Duodenal mucosa (tissue), 2 donors: ENCODE results near the gene URI1.
"Not testable (repeated sequence)": the region's sequence is repeated elsewhere in the genome, so short reads cannot be mapped to it uniquely, and the experiment has no call there.

Experiments
- H3K27ac ChIP-seq: one replicate; pipeline ENCODE4 v1.7.0; 2013; ENCODE audit warnings: low read depth, low read length
- H3K27me3 ChIP-seq, 2 donors: one replicate each; pipeline ENCODE4 v1.7.0; 2013; ENCODE audit warnings: low read length in 2 of 2, control low read depth in 1 of 2; ENCODE audit not compliant: insufficient read depth in 2 of 2, control insufficient read depth in 1 of 2
- H3K36me3 ChIP-seq, 2 donors: one replicate each; pipeline ENCODE4 v1.7.0; 2013; ENCODE audit warnings: low read length in 2 of 2, control low read depth in 1 of 2; ENCODE audit not compliant: insufficient read depth in 2 of 2, control insufficient read depth in 1 of 2
- H3K4me1 ChIP-seq, 2 donors: one replicate each; pipeline ENCODE4 v1.7.0; 2013; ENCODE audit warnings: low read length in 2 of 2, control low read depth in 1 of 2; ENCODE audit not compliant: insufficient read depth in 2 of 2, control insufficient read depth in 1 of 2
- H3K4me3 ChIP-seq, 2 donors: one replicate each; pipeline ENCODE4 v1.7.0; 2013; ENCODE audit warnings: low read length in 2 of 2, low read depth in 1 of 2
- H3K9ac ChIP-seq, 2 donors: one replicate each; pipeline ENCODE4 v1.7.0; 2013; ENCODE audit warnings: low read length in 2 of 2, low read depth in 1 of 2
- H3K9me3 ChIP-seq, 2 donors: one replicate each; pipeline ENCODE4 v1.7.0; 2013; ENCODE audit warnings: low read length in 2 of 2, control low read depth in 1 of 2; ENCODE audit not compliant: control insufficient read depth in 1 of 2

The URI1 gene, protein sequence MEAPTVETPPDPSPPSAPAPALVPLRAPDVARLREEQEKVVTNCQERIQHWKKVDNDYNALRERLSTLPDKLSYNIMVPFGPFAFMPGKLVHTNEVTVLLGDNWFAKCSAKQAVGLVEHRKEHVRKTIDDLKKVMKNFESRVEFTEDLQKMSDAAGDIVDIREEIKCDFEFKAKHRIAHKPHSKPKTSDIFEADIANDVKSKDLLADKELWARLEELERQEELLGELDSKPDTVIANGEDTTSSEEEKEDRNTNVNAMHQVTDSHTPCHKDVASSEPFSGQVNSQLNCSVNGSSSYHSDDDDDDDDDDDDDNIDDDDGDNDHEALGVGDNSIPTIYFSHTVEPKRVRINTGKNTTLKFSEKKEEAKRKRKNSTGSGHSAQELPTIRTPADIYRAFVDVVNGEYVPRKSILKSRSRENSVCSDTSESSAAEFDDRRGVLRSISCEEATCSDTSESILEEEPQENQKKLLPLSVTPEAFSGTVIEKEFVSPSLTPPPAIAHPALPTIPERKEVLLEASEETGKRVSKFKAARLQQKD

DNA sequence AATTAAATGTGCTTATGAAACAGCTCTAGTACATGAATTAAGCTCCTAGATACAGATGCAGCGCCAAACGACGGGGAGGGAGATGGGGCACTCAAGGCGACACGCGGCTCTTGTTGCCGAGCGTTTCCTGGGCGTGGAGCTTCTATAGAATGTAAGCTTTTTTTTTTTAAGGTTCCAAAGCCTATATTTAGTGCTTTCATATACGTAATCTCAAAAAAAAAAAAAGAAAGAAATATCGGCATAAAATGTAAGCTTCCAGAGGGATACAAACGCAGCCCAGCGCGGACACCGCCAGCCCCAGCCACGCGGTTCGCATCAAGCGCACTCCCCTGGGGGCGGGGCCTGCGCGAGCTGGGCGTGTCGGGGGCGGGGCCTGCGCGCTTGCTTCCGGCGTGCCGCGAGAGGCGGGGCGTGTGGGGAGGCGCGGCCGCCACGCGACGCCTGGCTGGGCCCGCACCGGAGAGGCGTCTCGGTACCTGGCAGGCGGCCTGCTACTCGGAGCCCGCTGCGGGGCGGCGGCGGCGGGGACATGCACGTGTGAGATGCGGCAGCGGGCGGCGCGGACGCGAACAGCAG, at the start of gene URI1:
TSS of gene URI1 (plus strand) at position 412 of the 576 bp plus-strand sequence. CDS start 309 bp downstream, outside the sequence.
- H3K36me3 ChIP-seq, result no peaks in the 10 kb centered on the region
- peak within 1 kb of the TSS; percentile 71 to 77 for H3K9ac ChIP-seq
- no peaks in the 10 kb centered on the region for H3K9me3 ChIP-seq
- peak within 1 kb of the TSS; percentile 42 for H3K27ac ChIP-seq
- H3K4me1 ChIP-seq, result peaks cover 18 to 20% of the 10 kb centered on the region in 2 donors
- peak within 1 kb of the TSS; percentile 88 to 93 for H3K4me3 ChIP-seq
- no peaks in the 10 kb centered on the region for H3K27me3 ChIP-seq

GRCh38 chr19:29893606-29894284, 48.3 kb upstream of the URI1 start:
- no peak overlapping the region for H3K27ac ChIP-seq
- H3K4me1 ChIP-seq, result no peaks in the 10 kb centered on the region

GRCh38 chr19:29896802-29897201, 45.2 kb upstream of the URI1 start:
- Histone ChIP-seq H3K36me3 (no peaks in the 10 kb centered on the region), H3K9ac (no peak overlapping the region), H3K27ac (no peak overlapping the region), H3K9me3 (no peaks in the 10 kb centered on the region), H3K4me1 (no peaks in the 10 kb centered on the region), H3K27me3 (no peaks in the 10 kb centered on the region), H3K4me3 (no peak overlapping the region)

More at GRCh38 chr19:29893606-29894284, 48.3 kb upstream of the URI1 start:
- H3K36me3 ChIP-seq, result no peaks in the 10 kb centered on the region
- no peaks in the 10 kb centered on the region for H3K9me3 ChIP-seq
- no peak overlapping the region for H3K4me3 ChIP-seq
- no peak overlapping the region for H3K9ac ChIP-seq
- H3K27me3 ChIP-seq, result no peaks in the 10 kb centered on the region

DNA sequence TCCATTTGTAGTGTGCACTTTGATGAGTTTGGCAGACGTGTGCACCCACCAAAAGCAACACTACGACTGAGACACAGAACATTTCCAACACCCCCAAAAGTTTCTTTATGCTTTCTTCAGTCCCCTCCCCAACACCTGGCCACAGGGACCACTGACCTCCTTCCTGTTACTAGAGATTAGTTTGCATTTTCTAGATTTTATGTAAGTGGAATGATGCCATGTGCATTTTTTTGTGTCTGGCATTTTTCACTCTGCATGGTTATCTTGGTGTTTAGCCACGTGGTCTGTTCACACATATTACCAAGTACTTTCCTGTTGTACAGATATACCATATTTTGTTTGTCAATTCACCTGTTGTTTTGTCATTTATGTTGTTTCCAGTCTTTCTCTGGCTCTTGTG, 44.6 kb upstream of the URI1 start:
- Histone ChIP-seq H3K36me3 (no peaks in the 10 kb centered on the region), H3K9ac (no peak overlapping the region), H3K4me3 (no peak overlapping the region), H3K9me3 (no peaks in the 10 kb centered on the region), H3K27me3 (no peaks in the 10 kb centered on the region), H3K4me1 (no peaks in the 10 kb centered on the region), H3K27ac (no peak overlapping the region)

GRCh38 chr19:29904017-29904416, 38.0 kb upstream of the URI1 start:
- H3K4me3 ChIP-seq, result no peak overlapping the region
- H3K27me3 ChIP-seq, result no peaks in the 10 kb centered on the region
- H3K9ac ChIP-seq, result no peak overlapping the region
- no peak overlapping the region for H3K27ac ChIP-seq
- no peaks in the 10 kb centered on the region for H3K36me3 ChIP-seq
- no peaks in the 10 kb centered on the region for H3K4me1 ChIP-seq
- H3K9me3 ChIP-seq, result no peaks in the 10 kb centered on the region

GRCh38 chr19:29908963-29909944, 32.8 kb upstream of the URI1 start:
- no peak overlapping the region for H3K27ac ChIP-seq
- H3K4me3 ChIP-seq, result no peak overlapping the region
- H3K27me3 ChIP-seq, result no peaks in the 10 kb centered on the region
- H3K9ac ChIP-seq, result no peak overlapping the region
- no peaks in the 10 kb centered on the region for H3K9me3 ChIP-seq
- no peaks in the 10 kb centered on the region for H3K4me1 ChIP-seq
- no peaks in the 10 kb centered on the region for H3K36me3 ChIP-seq

DNA sequence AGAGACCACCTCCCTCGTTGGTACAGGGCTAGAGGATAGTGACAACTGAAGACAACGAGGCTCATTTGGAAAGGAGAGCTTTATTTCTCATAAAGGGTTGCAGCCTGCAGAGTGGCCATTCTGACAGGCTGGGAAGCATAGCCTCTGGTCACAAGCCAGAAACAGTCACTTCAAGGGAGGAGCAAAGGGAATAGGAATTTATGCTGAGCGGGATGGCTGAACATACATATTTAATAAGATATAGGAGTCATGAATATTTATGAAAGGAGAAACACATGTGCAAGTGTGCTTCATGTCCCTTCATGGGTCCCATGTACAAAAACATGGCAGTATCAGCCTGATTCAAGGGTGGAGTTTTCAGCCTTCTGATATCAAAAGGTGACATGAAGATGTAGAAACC, 27.1 kb upstream of the URI1 start:
- no peaks in the 10 kb centered on the region for H3K36me3 ChIP-seq
- no peak overlapping the region for H3K9ac ChIP-seq
- H3K4me3 ChIP-seq, result no peak overlapping the region
- H3K4me1 ChIP-seq, result no peaks in the 10 kb centered on the region
- peaks cover 0 to 4% of the 10 kb centered on the region in 2 donors for H3K27me3 ChIP-seq
- H3K27ac ChIP-seq, result no peak overlapping the region
- no peaks in the 10 kb centered on the region for H3K9me3 ChIP-seq

DNA sequence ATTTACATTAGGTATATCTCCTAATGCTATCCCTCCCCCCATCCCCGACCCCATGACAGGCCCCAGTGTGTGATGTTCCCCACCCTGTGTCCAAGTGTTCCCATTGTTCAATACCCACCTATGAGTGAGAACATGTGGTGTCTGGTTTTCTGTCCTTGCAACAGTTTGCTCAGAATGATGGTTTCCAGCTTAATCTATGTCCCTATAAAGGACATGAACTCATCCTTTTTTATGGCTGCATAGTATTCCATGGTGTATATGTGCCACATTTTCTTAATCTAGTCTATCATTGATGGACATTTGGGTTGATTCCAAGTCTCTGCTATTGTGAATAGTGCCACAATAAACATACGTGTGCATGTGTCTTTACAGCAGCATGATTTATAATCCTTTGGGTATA, 26.2 kb upstream of the URI1 start:
- not testable (repeated sequence) for H3K27me3 ChIP-seq, H3K4me1 ChIP-seq, H3K4me3 ChIP-seq, H3K36me3 ChIP-seq, H3K27ac ChIP-seq, H3K9me3 ChIP-seq, H3K9ac ChIP-seq

DNA sequence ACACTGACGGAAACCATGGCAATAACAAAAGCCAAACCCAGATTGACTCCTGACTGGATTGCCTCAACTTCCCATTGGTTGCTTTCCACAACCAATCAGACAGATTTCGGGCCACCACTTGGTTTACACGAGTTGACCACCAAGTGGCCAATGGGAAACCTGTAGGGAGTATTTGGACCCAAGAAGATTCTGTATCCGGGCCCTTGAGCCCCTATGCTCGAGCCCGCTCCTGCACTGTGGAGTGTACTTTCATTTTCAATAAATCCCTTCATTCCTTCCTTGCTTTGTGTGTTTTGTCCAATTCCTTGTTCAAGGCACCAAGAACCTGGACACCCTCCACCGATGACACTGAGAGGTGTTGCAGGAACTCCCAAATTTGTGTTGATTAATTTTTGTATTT, 24.1 kb upstream of the URI1 start:
- no peak overlapping the region for H3K9ac ChIP-seq

More for the DNA sequence above, 24.1 kb upstream of the URI1 start:
- Histone ChIP-seq H3K27me3 (peaks cover 0 to 4% of the 10 kb centered on the region in 2 donors), H3K4me3 (no peak overlapping the region), H3K36me3 (no peaks in the 10 kb centered on the region), H3K27ac (no peak overlapping the region), H3K9me3 (no peaks in the 10 kb centered on the region), H3K4me1 (no peaks in the 10 kb centered on the region)
